GM19328 (cell line): Measurements from ENCODE around the gene NUP153.
"Not testable (repeated sequence)": the region's sequence is repeated elsewhere in the genome, so short reads cannot be mapped to it uniquely, and the experiment has no call there.

Source experiments
- ATAC-seq: cut with Tn5 transposase; IDR thresholded peaks from one replicate; pipeline ENCODE4 v1.9.1; 2021; ENCODE audit warnings: mild to moderate bottlenecking, moderate library complexity; ENCODE audit not compliant: unreplicated experiment

The NUP153 gene

GRCh38 chr6:17612048-17612447 lies 94.7 kb downstream of the NUP153 start:
- no peak for ATAC-seq

GRCh38 chr6:17610835-17611234 lies 95.9 kb downstream of the NUP153 start:
- no peak for ATAC-seq

GRCh38 chr6:17606606-17607005 lies 100.1 kb downstream of the NUP153 start:
- ATAC-seq = no peak

GRCh38 chr6:17602888-17603287 lies 103.8 kb downstream of the NUP153 start:
- no peak for ATAC-seq

- ATAC-seq = no peak
Observed at GRCh38 chr6:17601386-17601703, 105.4 kb downstream of the NUP153 start.

GRCh38 chr6:17600527-17601385 lies 106.0 kb downstream of the NUP153 start:
- ATAC-seq = peak; percentile 49

- peak; percentile 87 for ATAC-seq
Observed at GRCh38 chr6:17599877-17600526, 106.7 kb downstream of the NUP153 start, which contains the start of gene FAM8A1. Gene FAM8A1, plus strand, starts transcription at chr6:17600302. Its CDS starts 108 bp downstream, at chr6:17600410.

GRCh38 chr6:17596085-17596484 lies 110.6 kb downstream of the NUP153 start:
- no peak for ATAC-seq

- no peak for ATAC-seq
Observed at GRCh38 chr6:17593246-17593645, 113.5 kb downstream of the NUP153 start.

GRCh38 chr6:17591287-17591686 lies 115.4 kb downstream of the NUP153 start:
- no peak for ATAC-seq

- no peak for ATAC-seq
Observed at GRCh38 chr6:17589406-17590096, 117.2 kb downstream of the NUP153 start.

- ATAC-seq = no peak
Observed at GRCh38 chr6:17588011-17588410, 118.7 kb downstream of the NUP153 start.

GRCh38 chr6:17586623-17587022 lies 120.1 kb downstream of the NUP153 start:
- ATAC-seq = not testable (repeated sequence)

GRCh38 chr6:17585766-17586490 lies 120.8 kb downstream of the NUP153 start:
- ATAC-seq = no peak

GRCh38 chr6:17584241-17584803 lies 122.4 kb downstream of the NUP153 start:
- peak; percentile 62 for ATAC-seq

GRCh38 chr6:17583811-17584210 lies 122.9 kb downstream of the NUP153 start:
- ATAC-seq = no peak

- not testable (repeated sequence) for ATAC-seq
Observed at GRCh38 chr6:17581282-17581681, 125.4 kb downstream of the NUP153 start.

GRCh38 chr6:17580518-17581048 lies 126.1 kb downstream of the NUP153 start:
- no peak for ATAC-seq

- ATAC-seq = no peak
Observed at GRCh38 chr6:17577059-17577458, 129.7 kb downstream of the NUP153 start.

- ATAC-seq = no peak
Observed at GRCh38 chr6:17574866-17575560, 131.7 kb downstream of the NUP153 start.
